Progenitor cell of endocrine pancreas (in vitro differentiated cells): ENCODE data around the gene GATA1. TPM values are rescaled to one million over a fixed set of nuclear protein-coding genes. Genes with fewer than 3 reads are reported as not detected.

Experiments
- DNase-seq: peaks from one replicate; pipeline ENCODE4 v3.0.0; 2021; ENCODE audit warnings: low spot score; ENCODE audit not compliant: unreplicated experiment
- H3K27ac Mint-ChIP-seq: 2 replicates; pipeline ENCODE4 v1.8.0; 2021; ENCODE audit warnings: mild to moderate bottlenecking, moderate library complexity, mixed read lengths
- H3K27me3 Mint-ChIP-seq: 2 replicates; pipeline ENCODE4 v1.8.0; 2021; ENCODE audit warnings: mixed read lengths
- H3K36me3 Mint-ChIP-seq: 2 replicates; pipeline ENCODE4 v1.8.0; 2022; ENCODE audit warnings: mixed read lengths; ENCODE audit not compliant: insufficient read depth
- H3K4me1 Mint-ChIP-seq: 2 replicates; pipeline ENCODE4 v1.8.0; 2021; ENCODE audit warnings: low read depth, mixed read lengths
- H3K4me3 Mint-ChIP-seq: 2 replicates; pipeline ENCODE4 v1.8.0; 2021; ENCODE audit warnings: low read depth, mild to moderate bottlenecking, moderate library complexity, mixed read lengths
- H3K9me3 Mint-ChIP-seq: 2 replicates; pipeline ENCODE4 v1.8.0; 2021; ENCODE audit warnings: low read depth, mixed read lengths
- CTCF ChIP-seq: fragments of 200-600 bp; sonication (generic); IDR thresholded peaks from one replicate; pipeline ENCODE4 v1.5.0; 2021; ENCODE audit warnings: antibody characterized with exemption, mild to moderate bottlenecking; ENCODE audit not compliant: unreplicated experiment
- total RNA-seq: library from RNA; stranded (reverse); gene quantifications from 2 replicates; pipeline ENCODE4 v1.2.1, GENCODE V29; 2021

GATA1 gene
- total RNA-seq, 1 donor from 2014 or later: not detected

- H3K9me3 Mint-ChIP-seq: peaks cover 10% of the 10 kb centered on the region
- no peak for DNase-seq
- peaks cover 9% of the 10 kb centered on the region for H3K36me3 Mint-ChIP-seq
- no peak overlapping the region for H3K27ac Mint-ChIP-seq
- no peak for TF ChIP-seq CTCF
- H3K4me3 Mint-ChIP-seq: no peak overlapping the region
- no peaks in the 10 kb centered on the region for H3K27me3 Mint-ChIP-seq
- H3K4me1 Mint-ChIP-seq: no peaks in the 10 kb centered on the region
Observed at GRCh38 chrX:48813644-48814043, 27.3 kb downstream of the GATA1 start.

- peaks cover 19% of the 10 kb centered on the region for H3K9me3 Mint-ChIP-seq
- TF ChIP-seq CTCF: no peak
- H3K27ac Mint-ChIP-seq: no peak overlapping the region
- no peak for DNase-seq
- H3K36me3 Mint-ChIP-seq: peaks cover 10% of the 10 kb centered on the region
- no peaks in the 10 kb centered on the region for H3K27me3 Mint-ChIP-seq
- no peak overlapping the region for H3K4me3 Mint-ChIP-seq
- H3K4me1 Mint-ChIP-seq: no peaks in the 10 kb centered on the region
Observed at GRCh38 chrX:48814722-48815121, 28.3 kb downstream of the GATA1 start.

GRCh38 chrX:48815266-48815665, 28.9 kb downstream of the GATA1 start:
- H3K4me3 Mint-ChIP-seq: no peak overlapping the region
- H3K4me1 Mint-ChIP-seq: no peaks in the 10 kb centered on the region
- no peak for DNase-seq
- TF ChIP-seq CTCF: no peak
- peaks cover 11% of the 10 kb centered on the region for H3K36me3 Mint-ChIP-seq
- H3K9me3 Mint-ChIP-seq: peaks cover 22% of the 10 kb centered on the region
- no peaks in the 10 kb centered on the region for H3K27me3 Mint-ChIP-seq
- H3K27ac Mint-ChIP-seq: no peak overlapping the region

- no peaks in the 10 kb centered on the region for H3K4me1 Mint-ChIP-seq
- no peak overlapping the region for H3K27ac Mint-ChIP-seq
- peaks cover 18% of the 10 kb centered on the region for H3K9me3 Mint-ChIP-seq
- no peak overlapping the region for H3K4me3 Mint-ChIP-seq
- H3K36me3 Mint-ChIP-seq: peaks cover 9% of the 10 kb centered on the region
- no peak for DNase-seq
- no peaks in the 10 kb centered on the region for H3K27me3 Mint-ChIP-seq
- no peak for TF ChIP-seq CTCF
Observed at GRCh38 chrX:48816014-48816810, 29.8 kb downstream of the GATA1 start.

- Mint-ChIP-seq H3K36me3 (peaks cover 8% of the 10 kb centered on the region), H3K4me1 (no peaks in the 10 kb centered on the region), H3K9me3 (peaks cover 18% of the 10 kb centered on the region), H3K4me3 (no peak overlapping the region), H3K27ac (no peak overlapping the region), H3K27me3 (no peaks in the 10 kb centered on the region)
- DNase-seq: no peak
- no peak for TF ChIP-seq CTCF
Observed at GRCh38 chrX:48818098-48818497, 31.7 kb downstream of the GATA1 start.
